ENCODE results near the gene PARVB.

The PARVB gene

DNA sequence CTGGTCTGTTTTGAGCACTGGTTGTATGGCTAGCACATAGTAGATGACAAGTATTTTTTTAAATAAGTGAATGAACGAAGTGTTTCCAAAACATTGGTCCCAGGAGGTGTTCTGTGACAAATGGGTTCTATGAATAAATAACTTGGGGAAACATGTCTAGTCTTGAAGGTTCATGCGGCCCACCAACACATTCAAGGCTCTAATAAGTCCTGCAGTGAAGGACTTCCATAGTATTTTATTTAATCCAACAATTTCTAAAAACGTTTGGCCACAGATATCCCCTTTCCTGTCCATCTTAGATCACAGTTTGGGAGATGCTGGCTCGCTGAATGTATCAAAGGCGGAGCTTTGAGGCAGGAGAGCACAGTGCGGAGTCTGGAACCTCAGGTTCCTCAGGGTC is 179.1 kb downstream of the PARVB start:
- Histone ChIP-seq H3K4me3 (ENCODE audit: low read depth, low read length, poor library complexity, severe bottlenecking) (no peak overlapping the region), H3K4me1 (ENCODE audit: insufficient read depth, low read length, severe bottlenecking) (no peaks in the 10 kb centered on the region), H2AFZ (ENCODE audit: low read length) (no peak overlapping the region), H3K4me2 (ENCODE audit: low read length) (no peak overlapping the region), H4K20me1 (ENCODE audit: insufficient read depth, low read length) (no peaks in the 10 kb centered on the region), H3K79me2 (ENCODE audit: insufficient read depth, low read length) (no peaks in the 10 kb centered on the region), H3K27me3 (ENCODE audit: insufficient read depth, low read length) (peaks cover 10% of the 10 kb centered on the region; the same call in 1 of the 2 replicates), H3F3A (ENCODE audit: insufficient read depth, low read length) (no peaks in the 10 kb centered on the region), H3K9me3 (ENCODE audit: low read length) (no peaks in the 10 kb centered on the region), H3K36me3 (ENCODE audit: insufficient read depth, low read length) (no peaks in the 10 kb centered on the region), H3K9me2 (ENCODE audit: low read depth, low read length) (no peaks in the 10 kb centered on the region), H3K27ac (ENCODE audit: low read depth, low read length, poor library complexity, severe bottlenecking) (no peak overlapping the region), H3K9ac (ENCODE audit: low read length) (no peak overlapping the region)
- TF ChIP-seq, protein P1, sequence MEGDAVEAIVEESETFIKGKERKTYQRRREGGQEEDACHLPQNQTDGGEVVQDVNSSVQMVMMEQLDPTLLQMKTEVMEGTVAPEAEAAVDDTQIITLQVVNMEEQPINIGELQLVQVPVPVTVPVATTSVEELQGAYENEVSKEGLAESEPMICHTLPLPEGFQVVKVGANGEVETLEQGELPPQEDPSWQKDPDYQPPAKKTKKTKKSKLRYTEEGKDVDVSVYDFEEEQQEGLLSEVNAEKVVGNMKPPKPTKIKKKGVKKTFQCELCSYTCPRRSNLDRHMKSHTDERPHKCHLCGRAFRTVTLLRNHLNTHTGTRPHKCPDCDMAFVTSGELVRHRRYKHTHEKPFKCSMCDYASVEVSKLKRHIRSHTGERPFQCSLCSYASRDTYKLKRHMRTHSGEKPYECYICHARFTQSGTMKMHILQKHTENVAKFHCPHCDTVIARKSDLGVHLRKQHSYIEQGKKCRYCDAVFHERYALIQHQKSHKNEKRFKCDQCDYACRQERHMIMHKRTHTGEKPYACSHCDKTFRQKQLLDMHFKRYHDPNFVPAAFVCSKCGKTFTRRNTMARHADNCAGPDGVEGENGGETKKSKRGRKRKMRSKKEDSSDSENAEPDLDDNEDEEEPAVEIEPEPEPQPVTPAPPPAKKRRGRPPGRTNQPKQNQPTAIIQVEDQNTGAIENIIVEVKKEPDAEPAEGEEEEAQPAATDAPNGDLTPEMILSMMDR (IDR thresholded peaks at IDR 0.05; ENCODE audit: low read length), result no peak
- no peak for TF ChIP-seq EZH2 (IDR thresholded peaks at IDR 0.05; ENCODE audit: borderline replicate concordance, low read length)

DNA sequence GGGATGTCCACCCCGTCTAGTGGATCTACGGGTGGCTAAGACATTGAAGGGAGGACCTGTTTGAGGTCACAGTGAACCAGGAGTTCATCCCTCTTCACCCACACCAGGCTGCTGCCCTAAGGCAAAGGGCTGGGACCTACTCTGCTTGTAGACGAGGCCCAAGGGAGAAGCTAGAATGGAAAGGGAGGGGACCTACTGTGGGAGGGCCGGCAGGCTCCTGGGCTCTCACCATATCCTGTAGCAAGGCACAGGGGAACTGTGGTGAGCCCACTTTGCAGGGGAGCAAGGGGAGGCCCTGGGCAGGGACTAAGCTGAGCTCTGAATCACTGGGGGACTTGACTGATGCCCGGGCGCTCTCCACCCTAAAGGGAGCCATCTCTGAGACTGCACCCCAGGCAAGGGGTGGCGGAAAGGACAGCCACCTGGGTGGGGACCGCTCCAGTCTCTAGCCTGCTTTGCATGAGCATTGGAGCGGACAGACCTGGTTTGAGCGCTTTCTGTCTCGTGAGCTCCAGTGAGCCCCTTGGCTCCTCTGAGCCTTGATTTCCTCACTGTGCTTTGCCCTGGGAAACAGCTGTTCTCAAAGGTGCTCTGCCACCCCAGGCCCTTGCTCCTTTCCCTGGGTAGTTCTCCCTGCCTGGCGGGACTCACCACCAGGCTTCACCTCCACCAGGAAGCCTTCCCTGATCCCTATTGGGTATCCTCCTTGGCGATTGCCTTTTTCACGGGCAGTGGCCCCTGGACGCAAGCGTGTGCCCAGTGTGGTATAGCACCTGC is 180.8 kb downstream of the PARVB start:
- H3K27ac ChIP-seq (ENCODE audit: low read depth, low read length, poor library complexity, severe bottlenecking), result no peak overlapping the region
- H3K9me2 ChIP-seq (ENCODE audit: low read depth, low read length), result no peaks in the 10 kb centered on the region
- H3K9me3 ChIP-seq (ENCODE audit: low read length), result no peaks in the 10 kb centered on the region
- H3K36me3 ChIP-seq (ENCODE audit: insufficient read depth, low read length), result no peaks in the 10 kb centered on the region
- no peaks in the 10 kb centered on the region for H3F3A ChIP-seq (ENCODE audit: insufficient read depth, low read length)
- H3K27me3 ChIP-seq (ENCODE audit: insufficient read depth, low read length), result peaks cover 10% of the 10 kb centered on the region; the same call in 1 of the 2 replicates
- no peak overlapping the region for H3K4me3 ChIP-seq (ENCODE audit: low read depth, low read length, poor library complexity, severe bottlenecking)
- no peak overlapping the region for H2AFZ ChIP-seq (ENCODE audit: low read length)
- H3K4me1 ChIP-seq (ENCODE audit: insufficient read depth, low read length, severe bottlenecking), result no peaks in the 10 kb centered on the region
- no peaks in the 10 kb centered on the region for H4K20me1 ChIP-seq (ENCODE audit: insufficient read depth, low read length)
- TF ChIP-seq EZH2 (IDR thresholded peaks at IDR 0.05; ENCODE audit: borderline replicate concordance, low read length), result no peak
- TF ChIP-seq, protein P1 (IDR thresholded peaks at IDR 0.05; ENCODE audit: low read length), result no peak
- H3K4me2 ChIP-seq (ENCODE audit: low read length), result no peak overlapping the region
- H3K79me2 ChIP-seq (ENCODE audit: insufficient read depth, low read length), result no peaks in the 10 kb centered on the region
- no peak overlapping the region for H3K9ac ChIP-seq (ENCODE audit: low read length)

DNA sequence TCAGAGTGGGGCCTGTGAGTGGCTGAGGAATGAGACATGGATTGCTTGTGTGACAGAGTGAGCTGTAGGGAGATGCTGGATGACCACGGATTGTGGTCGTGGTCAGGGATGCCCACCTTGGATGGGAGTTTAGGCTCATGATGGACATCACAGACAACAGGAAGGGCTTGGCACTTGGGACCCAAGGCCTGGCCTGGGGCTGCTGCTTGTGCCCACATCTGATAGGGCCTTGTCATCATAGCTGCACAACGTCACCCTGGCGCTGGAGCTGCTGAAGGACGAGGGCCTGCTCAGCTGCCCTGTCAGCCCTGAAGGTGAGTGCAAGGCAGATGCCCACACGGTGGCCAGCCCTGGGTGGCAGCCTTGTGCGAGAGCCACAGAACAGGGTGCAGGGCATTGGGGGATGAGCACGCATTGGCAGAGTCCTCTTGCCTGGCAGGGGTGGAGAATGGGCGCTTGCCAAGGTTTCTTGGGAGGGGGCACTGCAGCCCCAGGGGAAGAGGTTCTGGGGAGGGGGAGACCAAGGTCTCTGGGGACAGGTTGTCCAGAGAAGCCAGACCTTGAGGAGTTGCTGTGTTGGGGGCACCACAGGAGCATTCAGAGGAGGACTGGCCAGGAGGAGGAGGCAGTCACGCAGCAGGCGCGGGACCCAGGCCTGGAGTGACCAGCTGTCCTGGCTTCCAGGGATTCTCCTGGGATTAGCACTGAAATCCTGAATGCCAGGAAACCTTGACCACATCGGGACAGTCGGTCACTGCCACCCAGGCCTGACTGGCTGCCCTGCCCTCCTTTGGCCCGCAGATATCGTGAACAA is 181.6 kb downstream of the PARVB start:
- Histone ChIP-seq H4K20me1 (ENCODE audit: insufficient read depth, low read length) (no peaks in the 10 kb centered on the region), H3K27ac (ENCODE audit: low read depth, low read length, poor library complexity, severe bottlenecking) (no peak overlapping the region), H3K27me3 (ENCODE audit: insufficient read depth, low read length) (peaks cover 10% of the 10 kb centered on the region; the same call in 1 of the 2 replicates), H3K36me3 (ENCODE audit: insufficient read depth, low read length) (no peaks in the 10 kb centered on the region), H3K9me2 (ENCODE audit: low read depth, low read length) (no peaks in the 10 kb centered on the region), H2AFZ (ENCODE audit: low read length) (no peak overlapping the region), H3K4me3 (ENCODE audit: low read depth, low read length, poor library complexity, severe bottlenecking) (no peak overlapping the region), H3K4me1 (ENCODE audit: insufficient read depth, low read length, severe bottlenecking) (no peaks in the 10 kb centered on the region), H3K4me2 (ENCODE audit: low read length) (no peak overlapping the region), H3K9me3 (ENCODE audit: low read length) (no peaks in the 10 kb centered on the region), H3F3A (ENCODE audit: insufficient read depth, low read length) (no peaks in the 10 kb centered on the region), H3K9ac (ENCODE audit: low read length) (no peak overlapping the region), H3K79me2 (ENCODE audit: insufficient read depth, low read length) (no peaks in the 10 kb centered on the region)
- no peak for TF ChIP-seq EZH2 (IDR thresholded peaks at IDR 0.05; ENCODE audit: borderline replicate concordance, low read length)
- TF ChIP-seq, protein P1 (IDR thresholded peaks at IDR 0.05; ENCODE audit: low read length), result no peak

All from OCI-LY1 (cell line).